GM18519 (cell line): ENCODE data around the gene CORO1C.

ENCODE experiments used
- ATAC-seq: cut with Tn5 transposase; IDR thresholded peaks from one replicate; pipeline ENCODE4 v1.9.1; 2021; ENCODE audit warnings: mild to moderate bottlenecking, moderate library complexity; ENCODE audit not compliant: unreplicated experiment, low FRiP score

The CORO1C gene

GRCh38 chr12:108727868-108728735, 3.2 kb downstream of the CORO1C start:
- ATAC-seq: no peak

GRCh38 chr12:108727161-108727560, 4.2 kb downstream of the CORO1C start:
- no peak for ATAC-seq

- ATAC-seq: no peak
Observed at GRCh38 chr12:108724890-108725151, 6.5 kb downstream of the CORO1C start.

GRCh38 chr12:108724054-108724889, 7.0 kb downstream of the CORO1C start:
- no peak for ATAC-seq

- no peak for ATAC-seq
Observed at GRCh38 chr12:108722992-108723766, 8.1 kb downstream of the CORO1C start.

GRCh38 chr12:108722463-108722862, 8.9 kb downstream of the CORO1C start:
- no peak for ATAC-seq

GRCh38 chr12:108721824-108722223, 9.5 kb downstream of the CORO1C start:
- no peak for ATAC-seq

- no peak for ATAC-seq
Observed at GRCh38 chr12:108720757-108721514, 10.4 kb downstream of the CORO1C start.

- ATAC-seq: no peak
Observed at GRCh38 chr12:108717243-108717642, 14.1 kb downstream of the CORO1C start.

- no peak for ATAC-seq
Observed at GRCh38 chr12:108714866-108715265, 16.5 kb downstream of the CORO1C start.

- ATAC-seq: no peak
Observed at GRCh38 chr12:108713471-108713870, 17.8 kb downstream of the CORO1C start.

GRCh38 chr12:108712925-108713203, 18.5 kb downstream of the CORO1C start:
- ATAC-seq: no peak

- no peak for ATAC-seq
Observed at GRCh38 chr12:108712165-108712924, 19.0 kb downstream of the CORO1C start.

GRCh38 chr12:108711489-108712164, 19.7 kb downstream of the CORO1C start:
- ATAC-seq: no peak

- ATAC-seq: no peak
Observed at GRCh38 chr12:108709697-108710096, 21.6 kb downstream of the CORO1C start.

GRCh38 chr12:108704527-108704926, 26.8 kb downstream of the CORO1C start:
- ATAC-seq: no peak

- ATAC-seq: no peak
Observed at GRCh38 chr12:108702595-108703320, 28.6 kb downstream of the CORO1C start.

GRCh38 chr12:108701779-108702441, 29.4 kb downstream of the CORO1C start:
- ATAC-seq: no peak
